Hematopoietic multipotent progenitor cell treated with erythropoietin and hydrocortisone succinate and interleukin-3 and kit ligand, for 17 days (in vitro differentiated cells): ENCODE measurements around the gene ACAN.

Source experiments
- DNase-seq: peaks from one replicate; pipeline ENCODE4 v3.0.0-alpha.2; 2015; ENCODE audit warnings: low spot score

ACAN gene

GRCh38 chr15:88803241-88803919 is at the start of gene ACAN:
Gene ACAN, plus strand, starts transcription at chr15:88803436. Its CDS starts 32,771 bp downstream, at chr15:88836207.
- no peak for DNase-seq

GRCh38 chr15:88756521-88756920 is 46.7 kb upstream of the ACAN start:
- DNase-seq, result no peak

GRCh38 chr15:88756921-88757320 is 46.3 kb upstream of the ACAN start:
- no peak for DNase-seq

DNA sequence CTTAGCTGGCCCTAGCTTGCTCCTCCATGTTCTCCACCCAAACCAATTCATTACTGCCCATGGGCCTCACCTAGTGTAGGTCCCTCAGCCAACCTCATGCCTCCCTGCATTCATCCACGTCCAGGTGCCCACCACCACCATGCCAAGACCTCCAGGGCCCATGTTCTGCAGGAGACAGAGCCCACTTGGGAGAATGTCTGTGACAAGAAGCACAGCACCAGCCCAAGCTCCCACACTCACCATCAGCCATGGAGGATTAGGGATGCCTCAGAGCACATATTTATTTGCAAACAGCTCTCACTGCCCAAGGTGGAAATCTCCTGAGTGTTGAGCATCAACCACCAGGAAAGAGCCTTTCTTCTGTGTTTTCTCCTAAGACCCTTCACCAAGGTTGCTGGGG is 43.4 kb upstream of the ACAN start:
- DNase-seq, result no peak

DNA sequence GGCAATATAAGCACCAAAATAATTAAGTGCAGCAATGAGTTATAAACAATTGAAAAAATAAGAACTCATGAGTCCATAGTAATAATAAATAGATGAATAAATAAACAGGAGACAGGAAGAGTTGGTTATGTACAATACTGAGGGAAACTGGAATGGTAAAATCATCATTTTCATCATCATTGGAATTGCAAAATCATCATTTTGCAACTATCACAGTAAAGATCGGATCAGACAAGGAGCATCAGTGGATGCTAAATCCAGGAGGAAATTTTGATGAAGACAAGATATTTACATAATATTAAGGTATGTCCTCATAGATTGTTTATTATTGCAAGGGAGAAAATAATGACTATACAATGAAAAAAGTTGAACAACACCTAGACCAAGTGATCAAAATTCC is 38.8 kb upstream of the ACAN start:
- no peak for DNase-seq

DNA sequence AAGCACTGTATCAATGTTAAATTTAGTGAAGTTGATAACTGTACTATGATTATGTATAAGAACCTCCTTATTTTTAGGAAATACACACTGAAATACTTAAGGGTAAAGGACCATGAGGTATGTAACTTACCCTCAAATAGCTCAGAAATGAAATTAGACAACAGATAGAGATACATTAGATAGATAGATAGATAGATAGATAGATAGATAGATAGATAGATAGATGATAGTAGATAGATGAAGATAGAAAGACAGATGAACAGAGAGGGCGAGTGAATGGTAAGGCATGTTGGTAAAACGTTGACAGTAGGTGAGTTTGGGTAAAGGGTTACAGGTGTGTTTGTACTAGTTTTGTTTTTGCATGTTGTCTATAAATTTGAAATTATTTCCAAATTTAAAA is 38.0 kb upstream of the ACAN start:
- DNase-seq, result no peak

GRCh38 chr15:88769161-88769971 is 33.9 kb upstream of the ACAN start:
- DNase-seq, result no peak

- no peak for DNase-seq
Observed at GRCh38 chr15:88775776-88776175, 27.5 kb upstream of the ACAN start.

DNA sequence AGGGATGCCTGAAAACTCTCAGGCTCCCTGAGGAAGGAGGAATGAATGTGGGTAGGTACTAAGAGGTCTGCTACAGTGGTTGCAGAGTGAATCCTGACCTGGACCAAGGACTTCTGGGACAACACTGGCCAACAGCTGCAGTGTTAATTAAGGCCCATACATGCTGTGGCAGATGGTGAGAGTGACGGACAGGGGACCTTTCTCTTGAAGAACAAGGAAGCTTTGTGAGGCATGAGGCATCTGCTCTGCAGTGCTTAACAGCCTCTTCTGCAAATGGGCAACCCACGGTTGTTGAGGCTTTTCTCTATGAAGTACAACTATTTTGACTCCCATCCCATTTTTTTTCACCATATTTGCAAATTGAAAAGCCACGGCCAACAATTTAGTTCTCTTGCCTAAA is 26.6 kb upstream of the ACAN start:
- DNase-seq, result no peak

GRCh38 chr15:88779944-88780343 is 23.3 kb upstream of the ACAN start:
- no peak for DNase-seq

GRCh38 chr15:88782465-88782864 is 20.8 kb upstream of the ACAN start:
- no peak for DNase-seq

DNA sequence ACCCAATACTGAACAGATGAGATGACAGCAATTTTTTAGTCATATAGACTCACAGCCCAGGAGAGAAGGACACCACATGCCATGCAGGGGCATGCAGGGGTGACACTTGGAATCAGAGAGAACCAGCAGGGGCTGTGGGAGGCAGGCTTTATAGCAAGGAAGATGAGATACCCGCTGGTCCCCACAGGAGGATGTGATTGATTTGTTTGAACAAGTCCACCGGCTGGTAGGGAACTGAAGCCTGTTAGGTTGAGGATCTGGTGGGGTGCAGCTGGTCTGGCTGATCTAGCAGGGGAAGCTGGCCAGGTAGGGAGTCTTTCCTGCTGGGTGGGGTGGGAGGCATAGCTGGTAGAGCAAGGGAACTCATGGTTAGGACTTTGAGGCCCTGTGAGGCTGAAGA is 18.0 kb upstream of the ACAN start:
- DNase-seq, result no peak

GRCh38 chr15:88788036-88788435 is 15.2 kb upstream of the ACAN start:
- DNase-seq, result no peak

DNA sequence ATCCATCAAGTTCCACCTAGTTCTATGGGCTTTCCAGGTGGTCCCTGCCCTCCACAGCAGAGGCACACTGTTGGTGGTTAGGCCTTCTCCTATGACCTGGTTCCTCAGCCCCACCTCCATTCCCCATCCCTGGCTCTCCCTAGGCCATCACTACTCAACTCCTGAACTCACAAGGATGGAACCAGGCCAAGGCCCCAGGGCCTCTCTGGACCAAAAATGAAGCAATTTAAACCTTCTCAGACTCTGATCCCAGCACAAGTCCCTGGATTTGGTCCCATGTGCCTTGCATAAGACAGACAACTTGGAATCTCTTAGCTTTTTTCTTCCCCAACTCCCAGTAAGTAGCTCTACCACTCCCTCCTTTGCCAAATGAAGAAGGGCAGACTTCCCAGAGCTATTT is 14.4 kb upstream of the ACAN start:
- DNase-seq, result no peak

DNA sequence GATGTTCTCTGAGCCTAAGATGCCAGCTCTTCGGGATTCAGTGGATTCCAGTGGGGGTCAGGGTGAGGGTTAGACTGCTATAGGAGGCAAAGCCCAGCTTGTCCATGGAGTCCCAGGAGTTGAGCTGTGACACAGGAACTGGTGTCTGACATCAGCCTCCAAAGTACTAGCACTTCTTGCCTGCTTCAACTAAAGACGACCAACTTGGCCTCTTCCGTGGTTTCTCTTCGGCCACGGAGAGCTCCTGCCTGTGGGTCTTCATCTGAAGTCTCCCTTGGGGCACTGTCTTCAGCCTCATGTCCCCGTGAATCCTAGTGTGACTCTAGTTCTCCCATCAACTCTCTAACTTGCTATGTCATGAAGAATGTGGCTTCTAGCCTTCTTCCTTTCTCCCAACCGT is 12.8 kb upstream of the ACAN start:
- DNase-seq, result no peak

GRCh38 chr15:88791637-88792036 is 11.6 kb upstream of the ACAN start:
- no peak for DNase-seq

- DNase-seq, result no peak
Observed at GRCh38 chr15:88792342-88793282, 10.6 kb upstream of the ACAN start.

DNA sequence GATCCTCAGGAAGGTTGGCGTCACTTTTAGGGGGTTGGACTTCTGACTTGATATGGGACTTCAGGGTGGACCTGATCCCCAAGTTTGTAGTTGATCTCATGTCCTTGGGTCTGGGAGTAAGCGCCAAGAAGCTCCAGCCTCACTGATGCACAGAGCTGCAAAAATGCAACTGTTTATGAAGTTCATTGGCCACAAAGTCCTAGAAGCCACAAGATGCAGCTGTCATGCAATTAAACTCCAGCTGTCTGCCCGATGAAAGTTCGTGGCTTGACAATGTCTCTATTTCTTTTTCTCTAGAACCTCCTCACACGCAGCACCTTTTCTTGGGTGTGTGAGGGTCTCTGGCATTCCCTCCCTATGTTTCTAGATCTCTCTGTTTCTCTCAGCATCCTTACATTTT is 9.2 kb upstream of the ACAN start:
- DNase-seq, result no peak

DNA sequence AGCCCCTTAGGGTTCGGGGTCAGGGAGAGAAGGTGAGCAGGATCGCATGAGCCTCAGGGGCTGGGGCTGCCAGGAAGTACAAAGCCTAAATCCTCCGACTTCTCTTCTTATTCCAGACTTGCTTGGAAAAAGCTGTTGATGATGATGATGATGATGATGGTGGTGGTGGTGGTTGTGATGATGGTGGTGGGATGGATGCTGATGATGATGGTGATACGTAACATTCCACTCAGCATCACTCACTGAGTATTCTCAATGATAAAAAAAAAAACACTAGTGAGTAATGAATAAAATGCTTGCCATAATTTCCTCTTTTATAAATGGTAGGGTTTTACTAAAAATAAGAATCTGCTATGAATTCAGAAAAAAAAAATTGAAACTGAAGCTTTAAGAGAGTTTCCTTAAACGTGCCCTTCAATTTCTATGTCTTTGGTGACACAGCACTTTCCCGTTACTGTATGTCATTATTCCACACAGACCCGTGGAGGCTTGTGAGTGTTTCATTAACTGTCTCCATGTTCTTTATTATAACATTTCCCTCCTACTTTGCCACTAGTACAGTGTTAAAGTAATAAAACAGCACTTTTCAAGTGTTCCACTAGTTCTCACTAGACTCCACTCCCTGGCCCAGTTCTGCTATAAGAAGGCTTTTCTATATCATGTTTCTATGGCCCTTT is 5.4 kb upstream of the ACAN start:
- no peak for DNase-seq

DNA sequence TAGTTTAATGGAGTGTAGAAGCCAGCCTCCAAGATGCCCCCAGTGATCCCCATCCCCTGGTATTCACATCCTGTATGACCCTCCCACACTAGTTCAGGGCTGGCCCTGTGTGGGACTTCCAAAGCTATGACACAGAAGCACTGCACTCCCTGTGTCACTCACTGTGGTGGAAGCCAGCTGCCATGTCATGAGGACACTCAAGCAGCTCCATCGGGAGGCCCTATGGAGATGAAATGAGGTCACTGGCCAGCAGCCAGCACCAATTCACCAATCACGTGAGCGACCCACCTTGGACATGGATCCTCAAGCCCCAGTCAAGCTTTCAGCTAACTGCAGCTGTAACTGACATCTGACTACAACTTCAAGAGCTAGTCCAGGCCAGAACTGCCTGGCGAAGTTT is 3.9 kb upstream of the ACAN start:
- no peak for DNase-seq

DNA sequence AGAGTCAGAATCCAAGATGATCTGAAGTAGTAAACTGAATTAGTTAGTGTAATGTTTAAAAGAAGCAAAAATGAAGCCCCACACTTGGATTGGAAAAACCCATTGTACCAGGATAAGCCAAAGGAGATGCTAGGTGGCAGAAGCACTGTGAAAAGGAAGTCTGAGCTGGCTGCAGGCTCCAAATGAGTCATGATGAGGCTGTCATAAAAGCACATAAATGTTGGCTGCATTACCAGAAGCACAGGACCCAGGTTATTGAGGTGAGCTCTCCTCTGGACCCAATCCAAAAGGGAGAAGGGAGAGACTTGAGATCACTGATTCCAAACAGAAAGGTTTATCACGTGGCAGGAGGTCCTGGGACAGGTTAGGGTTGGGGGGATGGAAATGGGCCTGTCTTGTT is 3.2 kb upstream of the ACAN start:
- no peak for DNase-seq

GRCh38 chr15:88800738-88801137 is 2.5 kb upstream of the ACAN start:
- DNase-seq, result no peak
